H1 (cell line): ENCODE results near the gene CNPY3. TPM values are rescaled to one million over a fixed set of nuclear protein-coding genes. Genes with fewer than 3 reads are reported as not detected.
"Not testable (repeated sequence)": the region's sequence is repeated elsewhere in the genome, so short reads cannot be mapped to it uniquely, and the experiment has no call there.

Experiments used
- CTCF ChIA-PET: fragments of 300-600 bp; sonication (Branson Sonifier 250); formaldehyde crosslinking; loops from one replicate; lab custom pipeline; 2021; ENCODE audit not compliant: partially characterized antibody; lab: Charles Lee
- POLR2A ChIA-PET: fragments of 300-600 bp; sonication (Branson Sonifier 250); formaldehyde crosslinking; loops from one replicate; lab custom pipeline; 2021; ENCODE audit warnings: inconsistent platforms; ENCODE audit not compliant: partially characterized antibody; lab: Charles Lee
- DNase-seq, 2 experiments: peaks; one replicate each; pipeline versions ENCODE4 v3.0.0 to v3.0.0-alpha.2; 2010 to 2022; ENCODE audit warnings: low spot score in 2 of 2, low read depth in 1 of 2, mixed read lengths in 1 of 2
- FAIRE-seq: peaks from 2 replicates; lab custom pipeline; 2011; peaks lifted over from hg19 to GRCh38; lab: Jason Lieb, UNC
- H2AFZ ChIP-seq: 2 replicates; pipeline ENCODE4 v1.8.1; 2012; ENCODE audit warnings: low read length, inconsistent platforms
- H2AK5ac ChIP-seq: 2 replicates; pipeline ENCODE4 v1.6.1; 2013; ENCODE audit warnings: low read depth, low read length
- H2BK120ac ChIP-seq: replicated peaks from 2 replicates; pipeline ENCODE3; 2013; ENCODE audit warnings: low read depth, low read length, inconsistent platforms
- H2BK12ac ChIP-seq: 2 replicates; pipeline ENCODE4 v1.6.1; 2013; ENCODE audit warnings: low read depth, low read length
- H2BK15ac ChIP-seq: 2 replicates; pipeline ENCODE4 v1.6.1; 2013; ENCODE audit warnings: low read length
- H2BK20ac ChIP-seq: 2 replicates; pipeline ENCODE4 v1.6.1; 2013; ENCODE audit warnings: low read length
- H2BK5ac ChIP-seq: 2 replicates; pipeline ENCODE4 v1.6.1; 2013; ENCODE audit warnings: low read depth, low read length
- H3K14ac ChIP-seq: 2 replicates; pipeline ENCODE4 v1.6.1; 2013; ENCODE audit warnings: inconsistent platforms; ENCODE audit not compliant: insufficient read length
- H3K18ac ChIP-seq: 2 replicates; pipeline ENCODE4 v1.6.1; 2013; ENCODE audit warnings: low read length; ENCODE audit errors: extremely low read depth
- H3K23ac ChIP-seq: 2 replicates; pipeline ENCODE4 v1.6.1; 2013; ENCODE audit warnings: inconsistent platforms; ENCODE audit not compliant: insufficient read length
- H3K23me2 ChIP-seq: 2 replicates; pipeline ENCODE4 v1.6.1; 2013; ENCODE audit warnings: low read depth, low read length
- H3K27ac ChIP-seq: 2 replicates; pipeline ENCODE4 v1.6.1; 2011; ENCODE audit warnings: low read depth, low read length, inconsistent platforms
- H3K27me3 ChIP-seq, 4 experiments: replicated peaks in 1 of 4; 1 replicate in 1 of 4; 2 replicates in 3 of 4; pipeline versions ENCODE4 v1.6.1 to v1.8.1; 2011 to 2013; ENCODE audit warnings: low read length in 3 of 4, mild to moderate bottlenecking in 3 of 4, inconsistent platforms in 2 of 4, mixed read lengths in 2 of 4, moderate library complexity in 1 of 4; ENCODE audit not compliant: control insufficient read depth in 3 of 4, insufficient read depth in 3 of 4; ENCODE audit errors: extremely low read depth in 1 of 4
- H3K36me3 ChIP-seq, 4 experiments: 2 replicates each; pipeline versions ENCODE4 v1.6.1 to v1.8.1; 2011 to 2013; ENCODE audit warnings: mild to moderate bottlenecking in 4 of 4, low read length in 3 of 4, moderate library complexity in 2 of 4, control low read depth in 1 of 4, inconsistent platforms in 1 of 4; ENCODE audit not compliant: insufficient read depth in 4 of 4, control insufficient read depth in 2 of 4
- H3K4ac ChIP-seq: replicated peaks from 2 replicates; pipeline ENCODE3; 2013; ENCODE audit warnings: low read length, low read depth, mixed read lengths, inconsistent platforms; ENCODE audit not compliant: insufficient read length
- H3K4me1 ChIP-seq, 4 experiments: replicated peaks in 1 of 4; 1 replicate in 1 of 4; 2 replicates in 3 of 4; pipeline versions ENCODE4 v1.6.1 to v1.8.1; 2011 to 2013; ENCODE audit warnings: low read length in 3 of 4, inconsistent platforms in 2 of 4, mixed read lengths in 1 of 4; ENCODE audit not compliant: insufficient read depth in 4 of 4, control insufficient read depth in 3 of 4
- H3K4me2 ChIP-seq, 2 experiments: 2 replicates each; pipeline versions ENCODE4 v1.6.1 to v1.8.1; 2011 to 2013; ENCODE audit warnings: low read depth in 2 of 2, low read length in 2 of 2, control low read depth in 1 of 2, inconsistent platforms in 1 of 2, mild to moderate bottlenecking in 1 of 2; ENCODE audit not compliant: insufficient read depth in 1 of 2
- H3K4me3 ChIP-seq, 4 experiments: fragments of 200-600, 300-600 bp in 1 of 4; sonication (generic), shearing (Covaris generic), sonication (Bioruptor Twin) in 1 of 4; 2 replicates each; pipeline versions ENCODE4 v1.5.1 to v1.8.1; 2011 to 2016; ENCODE audit warnings: low read length in 4 of 4, low read depth in 3 of 4, control low read depth in 2 of 4, inconsistent platforms in 2 of 4, mild to moderate bottlenecking in 2 of 4, mixed read lengths in 1 of 4, moderate library complexity in 1 of 4; ENCODE audit not compliant: insufficient read depth in 2 of 4; ENCODE audit errors: extremely low read depth in 1 of 4
- H3K56ac ChIP-seq: replicated peaks from 2 replicates; pipeline ENCODE3; 2013; ENCODE audit warnings: low read depth, mild to moderate bottlenecking, mixed read lengths, low read length, inconsistent platforms; ENCODE audit not compliant: insufficient read length
- H3K79me1 ChIP-seq: 2 replicates; pipeline ENCODE4 v1.6.1; 2013; ENCODE audit warnings: low read depth, low read length, control low read depth
- H3K79me2 ChIP-seq, 2 experiments: 2 replicates each; pipeline versions ENCODE4 v1.6.1 to v1.8.1; 2012 to 2013; ENCODE audit warnings: low read length in 2 of 2, mild to moderate bottlenecking in 2 of 2, inconsistent platforms in 1 of 2; ENCODE audit not compliant: insufficient read depth in 2 of 2, control insufficient read depth in 1 of 2
- H3K9ac ChIP-seq, 4 experiments: replicated peaks in 1 of 4; 1 replicate in 1 of 4; 2 replicates in 3 of 4; pipeline versions ENCODE4 v1.6.1 to v1.8.1; 2011 to 2013; ENCODE audit warnings: low read depth in 3 of 4, low read length in 3 of 4, control low read depth in 2 of 4, mild to moderate bottlenecking in 2 of 4, moderate library complexity in 2 of 4, inconsistent platforms in 1 of 4; ENCODE audit errors: extremely low read depth in 1 of 4
- H3K9me3 ChIP-seq, 2 experiments: 2 replicates each; pipeline versions ENCODE4 v1.6.1 to v1.8.1; 2012 to 2013; ENCODE audit warnings: mild to moderate bottlenecking in 2 of 2, moderate library complexity in 2 of 2, control low read depth in 1 of 2, inconsistent platforms in 1 of 2, low read depth in 1 of 2, low read length in 1 of 2, mixed read lengths in 1 of 2; ENCODE audit not compliant: insufficient read depth in 2 of 2
- H4K20me1 ChIP-seq, 2 experiments: replicated peaks in 1 of 2; 2 replicates each; pipeline versions ENCODE3 to v1.8.1; 2011 to 2013; ENCODE audit warnings: inconsistent platforms in 2 of 2, low read length in 2 of 2, mild to moderate bottlenecking in 1 of 2; ENCODE audit not compliant: insufficient read depth in 2 of 2, control insufficient read depth in 1 of 2
- H4K5ac ChIP-seq: 2 replicates; pipeline ENCODE4 v1.6.1; 2013; ENCODE audit warnings: low read length, low read depth, mixed read lengths, inconsistent platforms; ENCODE audit not compliant: insufficient read length
- H4K8ac ChIP-seq: 2 replicates; pipeline ENCODE4 v1.8.0; 2013; ENCODE audit warnings: mild to moderate bottlenecking, moderate library complexity, low read length, inconsistent platforms; ENCODE audit not compliant: insufficient read depth; ENCODE audit errors: extremely low read depth
- H4K91ac ChIP-seq: replicated peaks from 2 replicates; pipeline ENCODE3; 2013; ENCODE audit warnings: low read length, mixed read lengths, inconsistent platforms; ENCODE audit not compliant: insufficient read length
- ATF2 ChIP-seq: IDR thresholded peaks from 2 replicates; pipeline ENCODE4 v1.6.1; 2012; ENCODE audit warnings: low read length, inconsistent platforms
- EZH2 ChIP-seq: fragments of 200-600 bp; sonication (generic); IDR thresholded peaks from 2 replicates; pipeline ENCODE4 v1.7.1; 2012; ENCODE audit warnings: low read depth, mild to moderate bottlenecking, moderate library complexity, low read length, inconsistent platforms; ENCODE audit not compliant: severe bottlenecking
- GTF2F1 ChIP-seq: IDR thresholded peaks from 2 replicates; pipeline ENCODE4 v1.6.1; 2012; ENCODE audit warnings: low read depth, low read length, improper control_type of control experiment, borderline replicate concordance
- KDM4A ChIP-seq: IDR thresholded peaks from one replicate; pipeline ENCODE4 v1.7.1; 2012; ENCODE audit warnings: low read depth, mild to moderate bottlenecking, moderate library complexity, low read length, inconsistent platforms; ENCODE audit not compliant: severe bottlenecking
- TAF1 ChIP-seq: IDR thresholded peaks from 2 replicates; pipeline ENCODE4 v1.6.1; 2011; ENCODE audit warnings: mild to moderate bottlenecking, low read depth, low read length
- TAF7 ChIP-seq: optimal IDR thresholded peaks from 2 replicates; pipeline ENCODE3; 2011; ENCODE audit warnings: low read depth, mild to moderate bottlenecking, inconsistent platforms, low read length, moderate library complexity, borderline replicate concordance
- WGBS, 2 experiments: shearing (Covaris generic) in 1 of 2; methylation state at CpG; one replicate each; pipeline versions ENCODE4 v1.1.6 to v1.1.7; 2013 to 2015; ENCODE audit warnings: low lambda C conversion rate in 2 of 2, mixed read lengths in 2 of 2, inconsistent platforms in 1 of 2, low coverage in 1 of 2, missing lambda C conversion rate in 1 of 2; ENCODE audit not compliant: insufficient replicate concordance in 2 of 2, insufficient coverage in 1 of 2, insufficient read length in 1 of 2; ENCODE audit errors: extremely low coverage in 1 of 2, missing lambda C conversion rate in 1 of 2; 5-methylcytosine and 5-hydroxymethylcytosine counted together
- polyA plus RNA-seq, 7 experiments: library from polyadenylated mRNA; depleted of rRNA in 3 of 7; stranded (reverse) in 5 of 7; unstranded in 2 of 7; fragments of >200 nt in 5 of 7; fragments of 200-250 nt in 2 of 7; gene quantifications; 1 replicate in 5 of 7; 2 replicates in 1 of 7; 4 replicates in 1 of 7; pipeline versions ENCODE4 v1.2.1 to v1.2.3, GENCODE V29; 2011 to 2013; ENCODE audit warnings: missing spikeins in 2 of 7, mixed read lengths in 2 of 7
- total RNA-seq: library from RNA; stranded (reverse); fragmentation: NEBNext Ultra II Directional; extraction: Animal tissue kit (Norgen Biotek cat#: 25700); gene quantifications from 2 replicates; pipeline ENCODE4 v1.2.1, GENCODE V29; 2021

Gene CNPY3
- total and polyA plus RNA-seq, 2 of the 8 experiments (the other 6 are each of a cell fraction or from before 2014, with no cell fraction given): 49.6 to 64.5 TPM

DNA sequence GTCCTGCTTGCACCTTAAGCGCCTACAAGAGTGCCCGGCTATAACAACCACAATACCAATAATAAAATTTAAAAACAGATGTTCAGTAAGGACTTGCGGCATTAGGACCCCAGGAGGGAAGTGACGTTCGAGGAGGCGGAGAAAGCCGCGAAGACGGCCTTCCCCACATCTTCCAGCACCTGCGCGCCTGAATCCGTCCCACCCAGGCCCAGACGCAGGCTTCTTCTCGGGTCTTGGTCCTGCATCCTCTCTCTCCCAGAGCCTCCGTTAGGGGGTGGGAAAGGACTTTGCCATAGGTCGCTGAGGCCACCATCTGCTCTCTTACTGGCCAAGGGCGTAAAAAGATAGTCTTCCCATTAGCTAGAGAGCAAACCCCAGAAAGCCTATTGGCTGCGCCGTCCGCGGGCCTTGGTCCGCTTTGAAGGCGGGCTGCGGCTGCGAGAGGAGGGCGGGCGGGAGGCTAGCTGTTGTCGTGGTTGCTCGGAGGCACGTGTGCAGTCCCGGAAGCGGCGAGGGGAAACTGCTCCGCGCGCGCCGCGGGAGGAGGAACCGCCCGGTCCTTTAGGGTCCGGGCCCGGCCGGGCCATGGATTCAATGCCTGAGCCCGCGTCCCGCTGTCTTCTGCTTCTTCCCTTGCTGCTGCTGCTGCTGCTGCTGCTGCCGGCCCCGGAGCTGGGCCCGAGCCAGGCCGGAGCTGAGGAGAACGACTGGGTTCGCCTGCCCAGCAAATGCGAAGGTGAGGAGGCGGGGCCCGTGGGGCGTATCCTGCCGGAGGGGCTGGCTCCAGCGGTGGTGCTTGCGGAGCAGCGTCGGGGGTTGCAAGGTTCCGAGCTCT, at the start of gene CNPY3 (continued):
- 0 out of 2 replicates have a peak, but pooled peaks have one; percentile 11 for TF ChIP-seq ATF2
- no peak for TF ChIP-seq EZH2
- TF ChIP-seq GTF2F1: no peak; the same call in 1 of the 2 replicates
- peak; percentile 74 for TF ChIP-seq KDM4A
- peak; percentile 77 for TF ChIP-seq TAF1
- peak; percentile 34 for TF ChIP-seq TAF7

DNA sequence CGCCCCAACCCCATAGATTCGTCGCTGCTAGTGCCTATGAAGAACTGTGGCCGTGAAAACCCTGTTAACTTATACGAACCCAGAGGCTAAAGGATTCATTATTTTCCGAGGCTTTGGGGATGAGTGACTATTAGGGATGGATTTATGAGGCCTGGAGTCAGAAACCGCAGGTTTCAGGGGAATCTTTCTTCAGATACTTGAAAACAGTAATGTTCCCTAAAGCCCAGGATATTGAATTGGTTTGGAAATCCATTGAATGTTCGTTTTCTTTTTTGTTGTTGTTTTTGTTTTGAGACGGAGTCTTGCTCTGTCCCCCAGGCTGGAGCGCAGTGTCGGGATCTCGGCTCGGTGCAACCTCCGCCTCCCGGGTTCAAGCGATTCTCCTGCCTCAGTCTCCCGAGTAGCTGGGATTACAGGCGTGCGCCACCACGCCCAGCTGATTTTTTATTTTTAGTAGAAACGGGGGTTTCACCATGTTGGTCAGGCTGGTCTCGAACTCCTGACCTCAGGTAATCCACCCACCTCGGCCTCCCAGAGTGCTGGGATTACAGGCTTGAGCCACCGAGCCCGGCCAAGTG, 49.0 kb upstream of the CNPY3 start:
- not testable (repeated sequence) for H4K91ac ChIP-seq, H2BK15ac ChIP-seq, H2BK20ac ChIP-seq, H3K4me1 ChIP-seq, H3K14ac ChIP-seq, DNase-seq, H3K79me1 ChIP-seq, FAIRE-seq, H2AFZ ChIP-seq, H3K23ac ChIP-seq, H2BK120ac ChIP-seq, H3K9me3 ChIP-seq, H3K23me2 ChIP-seq, H3K27me3 ChIP-seq
- H3K9ac ChIP-seq: peak overlapping the region; percentile 93 to 97 (median 95)
- peak overlapping the region; percentile 71 to 95 for H3K4me2 ChIP-seq
- peaks cover 3 to 37% of the 10 kb centered on the region in 2 experiments; a peak in 3 of 4 replicates for H3K79me2 ChIP-seq
- peak overlapping the region; percentile 80; the same call in 1 of the 2 replicates for H2BK12ac ChIP-seq
- ChIA-PET POLR2A (interaction anchor here (0.7 to 7.2 kb wide), 35 partner anchors 10 to 333 kb away, joined by 3 to 130 read pairs (median 5); partner anchors contain the start of genes BICRAL, CNPY3, KLHDC3 and MEA1), CTCF (interaction anchor here (0.6 to 6.3 kb wide), 6 partner anchors 18 to 219 kb away, joined by 3 to 39 read pairs (median 4); no protein-coding TSS in a partner anchor)
- H3K36me3 ChIP-seq: peaks cover 19 to 37% (median 32%) of the 10 kb centered on the region in 4 experiments
- peak overlapping the region; percentile 7; the same call in 1 of the 2 replicates for H2AK5ac ChIP-seq
- WGBS, 2 experiments: 36% methylated on average over 25 of the region's 25 CpGs; no CpG with 5 or more reads in 1 of the 2 experiments
- peak overlapping the region; percentile 93 for H3K27ac ChIP-seq
- peak overlapping the region; percentile 89 to 99 (median 97) for H3K4me3 ChIP-seq
- peak overlapping the region; percentile 72 for H2BK5ac ChIP-seq
- H4K20me1 ChIP-seq: peaks cover 3 to 13% of the 10 kb centered on the region in 2 experiments
- peak overlapping the region; percentile 85 for H4K5ac ChIP-seq
- peak overlapping the region; percentile 91 for H3K18ac ChIP-seq
- peak overlapping the region; percentile 17 for H3K56ac ChIP-seq
- peak overlapping the region; percentile 19 for H3K4ac ChIP-seq
- H4K8ac ChIP-seq: peak overlapping the region; percentile 99; the same call in 1 of the 2 replicates
